RWPE2 (cell line): Measurements from ENCODE around the gene FAM118B.

Experiments used
- ATAC-seq: fragments of 200-7000 bp; cut with Tn5 transposase; 3 replicates; pipeline ENCODE4 v1.9.1; 2021; ENCODE audit warnings: low read depth
- DNase-seq: peaks from one replicate; pipeline ENCODE4 v3.0.0-alpha.2; 2020; ENCODE audit warnings: low spot score
- H3K27ac ChIP-seq: fragments of 450-650 bp; 2 replicates; pipeline ENCODE4 v1.5.1; 2017; ENCODE audit warnings: mild to moderate bottlenecking; ENCODE audit not compliant: poor library complexity, severe bottlenecking
- H3K27me3 ChIP-seq: fragments of 250-450 bp; sonication (Bioruptor Pico); 2 replicates; pipeline ENCODE4 v1.5.1; 2021; ENCODE audit warnings: mild to moderate bottlenecking, moderate library complexity; ENCODE audit not compliant: insufficient read depth, poor library complexity, severe bottlenecking
- H3K36me3 ChIP-seq: fragments of 250-450 bp; sonication (Bioruptor Pico); 2 replicates; pipeline ENCODE4 v1.5.1; 2020; ENCODE audit warnings: low read depth, mild to moderate bottlenecking, moderate library complexity
- H3K4me1 ChIP-seq: fragments of 250-450 bp; sonication (Bioruptor Pico); 2 replicates; pipeline ENCODE4 v1.5.1; 2021; ENCODE audit warnings: mild to moderate bottlenecking, moderate library complexity; ENCODE audit not compliant: insufficient read depth, poor library complexity, severe bottlenecking
- H3K4me3 ChIP-seq: fragments of 250-450 bp; sonication (Bioruptor Pico); 2 replicates; pipeline ENCODE4 v1.5.1; 2021; ENCODE audit warnings: mild to moderate bottlenecking, moderate library complexity; ENCODE audit not compliant: severe bottlenecking
- H3K9me3 ChIP-seq: fragments of 250-450 bp; sonication (Bioruptor Pico); 2 replicates; pipeline ENCODE4 v1.5.1; 2021; ENCODE audit warnings: mild to moderate bottlenecking, moderate library complexity; ENCODE audit not compliant: severe bottlenecking
- CTCF ChIP-seq: fragments of 450-650 bp; IDR thresholded peaks from one replicate; pipeline ENCODE4 v1.5.1; 2017; ENCODE audit warnings: mild to moderate bottlenecking, moderate library complexity; ENCODE audit not compliant: poor library complexity, severe bottlenecking

Gene FAM118B

GRCh38 chr11:126207896-126208295, 3.7 kb upstream of the FAM118B start:
- Histone ChIP-seq H3K4me3 (no peak overlapping the region), H3K9me3 (no peaks in the 10 kb centered on the region), H3K4me1 (peaks cover 6% of the 10 kb centered on the region), H3K27ac (no peak overlapping the region), H3K36me3 (peaks cover 77% of the 10 kb centered on the region), H3K27me3 (no peaks in the 10 kb centered on the region)
- DNase-seq (no peak), ATAC-seq (no peak)
- TF ChIP-seq CTCF, result no peak

- ATAC-seq (peak; percentile 4; the same call in 2 of the 3 replicates), DNase-seq (no peak)
- Histone ChIP-seq H3K36me3 (peaks cover 47% of the 10 kb centered on the region), H3K27me3 (no peaks in the 10 kb centered on the region), H3K9me3 (no peaks in the 10 kb centered on the region), H3K27ac (peak overlapping the region; percentile 20), H3K4me3 (peak overlapping the region; percentile 66), H3K4me1 (peaks cover 9% of the 10 kb centered on the region)
- no peak for TF ChIP-seq CTCF
These were observed 729 bp upstream of the FAM118B start for GRCh38 chr11:126210871-126211235.

- Histone ChIP-seq H3K4me3 (peak overlapping the region; percentile 66), H3K36me3 (peaks cover 34% of the 10 kb centered on the region), H3K27me3 (no peaks in the 10 kb centered on the region), H3K27ac (no peak overlapping the region), H3K9me3 (no peaks in the 10 kb centered on the region), H3K4me1 (peaks cover 9% of the 10 kb centered on the region)
- no peak for TF ChIP-seq CTCF
- no peak for DNase-seq
- no peak; the same call in 2 of the 3 replicates for ATAC-seq
These were observed 593 bp downstream of the FAM118B start for GRCh38 chr11:126212089-126212660.

- H3K36me3 ChIP-seq, result peaks cover 11% of the 10 kb centered on the region
- ATAC-seq (no peak), DNase-seq (no peak)
- no peaks in the 10 kb centered on the region for H3K9me3 ChIP-seq
- no peak for TF ChIP-seq CTCF
- H3K4me3 ChIP-seq, result no peak overlapping the region
- no peak overlapping the region for H3K27ac ChIP-seq
- H3K27me3 ChIP-seq, result no peaks in the 10 kb centered on the region
- peaks cover 9% of the 10 kb centered on the region for H3K4me1 ChIP-seq
These were observed 2.9 kb downstream of the FAM118B start for GRCh38 chr11:126214441-126214840.

GRCh38 chr11:126214841-126215240, 3.3 kb downstream of the FAM118B start:
- H3K4me3 ChIP-seq, result no peak overlapping the region
- H3K27me3 ChIP-seq, result no peaks in the 10 kb centered on the region
- no peak overlapping the region for H3K27ac ChIP-seq
- no peak for TF ChIP-seq CTCF
- H3K36me3 ChIP-seq, result peaks cover 7% of the 10 kb centered on the region
- no peak for DNase-seq
- H3K9me3 ChIP-seq, result no peaks in the 10 kb centered on the region
- H3K4me1 ChIP-seq, result peaks cover 9% of the 10 kb centered on the region
- ATAC-seq, result no peak
